WTC11 (cell line): ENCODE measurements around the gene OR8A1.

ENCODE experiments used
- NR2C2 ChIP-seq: sonication (generic); formaldehyde crosslinking; IDR thresholded peaks from 2 replicates; pipeline ENCODE4 v1.8.0; 2022; ENCODE audit warnings: mild to moderate bottlenecking, missing genetic modification reagents
- SMAD4 ChIP-seq: sonication (generic); formaldehyde crosslinking; IDR thresholded peaks from 2 replicates; pipeline ENCODE4 v1.8.0; 2022; ENCODE audit warnings: mild to moderate bottlenecking, missing genetic modification reagents
- ZNF121 ChIP-seq: sonication (generic); formaldehyde crosslinking; IDR thresholded peaks from 2 replicates; pipeline ENCODE4 v1.8.0; 2023; ENCODE audit warnings: missing genetic modification reagents
- ZNF416 ChIP-seq: fragments of 250-450 bp; sonication (Bioruptor Pico); IDR thresholded peaks from 2 replicates; pipeline ENCODE4 v1.9.0; 2021; ENCODE audit warnings: mild to moderate bottlenecking, inconsistent platforms
- TF ChIP-seq, protein P1 (sequence below): fragments of 200-600 bp; IDR thresholded peaks from 2 replicates; pipeline ENCODE4 v1.8.0; 2022; ENCODE audit warnings: antibody characterized with exemption
- TF ChIP-seq, protein P2 (sequence below): sonication (generic); formaldehyde crosslinking; conservative IDR thresholded peaks from 2 replicates; pipeline ENCODE4 v1.8.1; 2022; ENCODE audit warnings: mild to moderate bottlenecking, missing genetic modification reagents
- TF ChIP-seq, protein P3 (sequence below): sonication (generic); formaldehyde crosslinking; IDR thresholded peaks from 2 replicates; pipeline ENCODE4 v1.8.1; 2023; ENCODE audit warnings: mild to moderate bottlenecking, moderate library complexity, missing genetic modification reagents

DNA sequence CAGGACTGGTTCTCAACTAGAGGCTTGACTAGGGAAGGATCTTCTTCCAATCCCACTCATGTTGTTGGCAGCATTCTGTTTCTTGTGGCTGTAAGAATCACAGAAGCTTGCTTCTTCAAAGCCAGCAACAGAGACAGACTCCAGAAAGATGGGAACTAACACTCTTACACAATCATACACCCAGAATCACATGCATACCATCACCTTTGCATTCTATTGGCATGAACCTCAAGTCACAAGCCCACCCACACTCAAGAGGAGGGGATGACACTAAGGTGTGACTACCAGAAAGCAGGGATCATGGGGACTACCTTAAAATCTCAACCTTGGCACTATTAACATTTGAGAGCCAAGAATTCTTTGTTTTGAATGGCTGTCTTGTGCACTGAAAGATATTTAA is 27.8 kb downstream of the OR8A1 start:
- TF ChIP-seq, protein P1, sequence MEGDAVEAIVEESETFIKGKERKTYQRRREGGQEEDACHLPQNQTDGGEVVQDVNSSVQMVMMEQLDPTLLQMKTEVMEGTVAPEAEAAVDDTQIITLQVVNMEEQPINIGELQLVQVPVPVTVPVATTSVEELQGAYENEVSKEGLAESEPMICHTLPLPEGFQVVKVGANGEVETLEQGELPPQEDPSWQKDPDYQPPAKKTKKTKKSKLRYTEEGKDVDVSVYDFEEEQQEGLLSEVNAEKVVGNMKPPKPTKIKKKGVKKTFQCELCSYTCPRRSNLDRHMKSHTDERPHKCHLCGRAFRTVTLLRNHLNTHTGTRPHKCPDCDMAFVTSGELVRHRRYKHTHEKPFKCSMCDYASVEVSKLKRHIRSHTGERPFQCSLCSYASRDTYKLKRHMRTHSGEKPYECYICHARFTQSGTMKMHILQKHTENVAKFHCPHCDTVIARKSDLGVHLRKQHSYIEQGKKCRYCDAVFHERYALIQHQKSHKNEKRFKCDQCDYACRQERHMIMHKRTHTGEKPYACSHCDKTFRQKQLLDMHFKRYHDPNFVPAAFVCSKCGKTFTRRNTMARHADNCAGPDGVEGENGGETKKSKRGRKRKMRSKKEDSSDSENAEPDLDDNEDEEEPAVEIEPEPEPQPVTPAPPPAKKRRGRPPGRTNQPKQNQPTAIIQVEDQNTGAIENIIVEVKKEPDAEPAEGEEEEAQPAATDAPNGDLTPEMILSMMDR = no peak
- no peak for TF ChIP-seq ZNF416 (CRISPR knock-in tag)
- no peak for TF ChIP-seq ZNF121 (CRISPR knock-in tag)
- TF ChIP-seq, protein P2, sequence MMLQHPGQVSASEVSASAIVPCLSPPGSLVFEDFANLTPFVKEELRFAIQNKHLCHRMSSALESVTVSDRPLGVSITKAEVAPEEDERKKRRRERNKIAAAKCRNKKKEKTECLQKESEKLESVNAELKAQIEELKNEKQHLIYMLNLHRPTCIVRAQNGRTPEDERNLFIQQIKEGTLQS (CRISPR knock-in tag) = no peak
- TF ChIP-seq, protein P3, sequence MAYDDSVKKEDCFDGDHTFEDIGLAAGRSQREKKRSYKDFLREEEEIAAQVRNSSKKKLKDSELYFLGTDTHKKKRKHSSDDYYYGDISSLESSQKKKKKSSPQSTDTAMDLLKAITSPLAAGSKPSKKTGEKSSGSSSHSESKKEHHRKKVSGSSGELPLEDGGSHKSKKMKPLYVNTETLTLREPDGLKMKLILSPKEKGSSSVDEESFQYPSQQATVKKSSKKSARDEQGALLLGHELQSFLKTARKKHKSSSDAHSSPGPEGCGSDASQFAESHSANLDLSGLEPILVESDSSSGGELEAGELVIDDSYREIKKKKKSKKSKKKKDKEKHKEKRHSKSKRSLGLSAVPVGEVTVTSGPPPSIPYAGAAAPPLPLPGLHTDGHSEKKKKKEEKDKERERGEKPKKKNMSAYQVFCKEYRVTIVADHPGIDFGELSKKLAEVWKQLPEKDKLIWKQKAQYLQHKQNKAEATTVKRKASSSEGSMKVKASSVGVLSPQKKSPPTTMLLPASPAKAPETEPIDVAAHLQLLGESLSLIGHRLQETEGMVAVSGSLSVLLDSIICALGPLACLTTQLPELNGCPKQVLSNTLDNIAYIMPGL (CRISPR knock-in tag) = no peak
- TF ChIP-seq SMAD4 (CRISPR knock-in tag) = no peak
- no peak for TF ChIP-seq NR2C2 (CRISPR knock-in tag)
